ENCODE data around the gene C4A.
"Not testable (repeated sequence)": the region's sequence is repeated elsewhere in the genome, so short reads cannot be mapped to it uniquely, and the experiment has no call there.

C4A gene

DNA sequence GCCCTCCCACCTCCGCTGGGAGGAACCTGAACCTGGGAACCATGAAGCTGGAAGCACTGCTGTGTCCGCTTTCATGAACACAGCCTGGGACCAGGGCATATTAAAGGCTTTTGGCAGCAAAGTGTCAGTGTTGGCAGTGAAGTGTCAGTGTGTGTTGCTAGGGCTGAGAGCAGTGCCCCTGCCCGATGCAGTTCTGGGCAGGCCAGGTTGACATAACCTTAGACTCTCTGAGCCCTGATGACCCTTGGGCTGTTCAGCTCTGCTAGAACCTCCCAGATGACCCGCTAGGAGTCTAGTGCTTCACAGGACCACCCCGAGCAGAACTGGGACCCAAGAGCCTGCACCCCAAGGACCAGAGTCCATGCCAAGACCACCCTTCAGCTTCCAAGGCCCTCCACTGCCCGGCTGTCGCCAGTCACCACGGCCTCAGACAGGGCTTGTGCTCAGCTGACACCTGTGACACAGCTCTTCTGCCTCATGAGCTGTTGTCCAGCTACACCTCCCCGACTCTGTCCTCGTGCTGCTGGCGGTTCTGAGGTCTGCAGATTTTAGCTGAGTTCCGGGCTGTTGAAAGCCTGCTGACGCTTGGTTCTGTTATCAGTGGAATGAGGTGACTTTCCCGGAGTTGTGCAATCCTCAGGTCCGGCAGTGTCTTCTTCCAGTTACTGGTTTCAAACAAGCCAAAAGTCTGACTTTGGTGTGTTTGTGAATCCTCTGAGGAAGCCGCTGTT is 53.6 kb downstream of the C4A start:
- not testable (repeated sequence) for DNase-seq (ENCODE audit: low spot score)

DNA sequence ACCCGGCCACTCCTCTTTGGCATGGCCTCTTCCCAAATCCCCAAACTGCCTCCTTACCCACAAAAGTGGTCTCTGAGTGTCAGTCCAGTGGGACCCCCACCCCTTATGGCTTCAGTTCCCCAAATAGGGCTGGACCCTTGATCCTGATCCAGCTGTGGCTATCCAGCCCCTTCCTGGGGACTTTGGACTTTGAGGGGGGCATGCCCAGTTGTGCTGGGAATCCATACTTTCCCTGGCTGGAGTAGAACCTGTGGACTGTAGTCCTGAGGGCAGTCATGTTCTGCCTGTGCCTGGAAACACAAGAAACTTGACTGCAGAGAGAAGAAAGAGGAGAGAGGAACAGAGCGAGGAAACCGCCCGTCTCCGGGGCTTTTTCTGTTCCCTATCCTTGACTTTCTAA is 55.3 kb downstream of the C4A start:
- not testable (repeated sequence) for DNase-seq (ENCODE audit: low spot score)

DNA sequence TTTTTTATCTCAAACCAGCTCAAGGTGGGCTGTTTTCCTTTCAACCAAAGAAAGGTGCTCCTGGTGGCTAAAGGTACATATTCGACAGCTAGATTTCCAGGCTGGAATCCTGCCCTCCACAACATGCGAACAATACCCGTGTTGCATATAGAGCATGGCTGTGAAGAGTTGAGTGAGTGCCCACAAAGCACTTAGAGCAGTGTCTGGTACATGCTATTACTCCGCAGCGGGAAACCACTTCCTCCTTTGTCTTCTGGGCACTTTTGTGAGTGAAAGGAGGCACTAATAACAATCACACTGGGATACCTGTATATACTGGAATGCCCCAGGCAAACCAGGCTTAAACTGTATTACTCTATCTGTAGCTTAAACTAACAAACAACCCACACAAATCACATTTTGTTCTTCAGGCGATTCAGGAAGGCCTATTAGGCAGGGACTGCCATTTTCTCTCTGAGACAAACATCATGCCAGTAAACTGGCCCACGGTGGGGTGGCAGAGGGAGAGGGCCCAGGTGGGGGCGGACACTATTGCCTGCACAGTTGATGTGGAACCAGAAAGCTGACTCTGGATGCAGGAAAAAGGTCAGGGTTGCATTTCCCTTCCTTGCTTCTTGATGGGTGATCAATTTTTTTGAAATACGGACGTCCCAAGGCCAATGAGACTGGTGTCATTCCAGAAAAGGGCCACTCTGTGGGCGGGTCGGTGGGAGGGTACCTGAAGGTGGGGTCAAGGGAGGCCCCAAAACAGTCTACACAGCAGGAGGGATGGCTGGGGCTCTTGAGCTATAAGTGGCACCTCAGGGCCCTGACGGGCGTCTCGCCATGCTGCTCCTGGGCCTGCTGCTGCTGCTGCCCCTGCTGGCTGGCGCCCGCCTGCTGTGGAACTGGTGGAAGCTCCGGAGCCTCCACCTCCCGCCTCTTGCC is 56.0 kb downstream of the C4A start, which contains the start of gene CYP21A2:
Gene CYP21A2, plus strand, starts transcription at position 818 of the 927 bp plus-strand sequence. Its CDS starts 8 bp downstream, at position 826.
- not testable (repeated sequence) for DNase-seq (ENCODE audit: low spot score)

DNA sequence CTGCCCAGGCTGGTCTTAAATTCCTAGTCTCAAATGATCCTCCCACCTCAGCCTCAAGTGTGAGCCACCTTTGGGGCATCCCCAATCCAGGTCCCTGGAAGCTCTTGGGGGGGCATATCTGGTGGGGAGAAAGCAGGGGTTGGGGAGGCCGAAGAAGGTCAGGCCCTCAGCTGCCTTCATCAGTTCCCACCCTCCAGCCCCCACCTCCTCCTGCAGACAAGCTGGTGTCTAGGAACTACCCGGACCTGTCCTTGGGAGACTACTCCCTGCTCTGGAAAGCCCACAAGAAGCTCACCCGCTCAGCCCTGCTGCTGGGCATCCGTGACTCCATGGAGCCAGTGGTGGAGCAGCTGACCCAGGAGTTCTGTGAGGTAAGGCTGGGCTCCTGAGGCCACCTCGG is 57.0 kb downstream of the C4A start:
- not testable (repeated sequence) for DNase-seq (ENCODE audit: low spot score)

DNA sequence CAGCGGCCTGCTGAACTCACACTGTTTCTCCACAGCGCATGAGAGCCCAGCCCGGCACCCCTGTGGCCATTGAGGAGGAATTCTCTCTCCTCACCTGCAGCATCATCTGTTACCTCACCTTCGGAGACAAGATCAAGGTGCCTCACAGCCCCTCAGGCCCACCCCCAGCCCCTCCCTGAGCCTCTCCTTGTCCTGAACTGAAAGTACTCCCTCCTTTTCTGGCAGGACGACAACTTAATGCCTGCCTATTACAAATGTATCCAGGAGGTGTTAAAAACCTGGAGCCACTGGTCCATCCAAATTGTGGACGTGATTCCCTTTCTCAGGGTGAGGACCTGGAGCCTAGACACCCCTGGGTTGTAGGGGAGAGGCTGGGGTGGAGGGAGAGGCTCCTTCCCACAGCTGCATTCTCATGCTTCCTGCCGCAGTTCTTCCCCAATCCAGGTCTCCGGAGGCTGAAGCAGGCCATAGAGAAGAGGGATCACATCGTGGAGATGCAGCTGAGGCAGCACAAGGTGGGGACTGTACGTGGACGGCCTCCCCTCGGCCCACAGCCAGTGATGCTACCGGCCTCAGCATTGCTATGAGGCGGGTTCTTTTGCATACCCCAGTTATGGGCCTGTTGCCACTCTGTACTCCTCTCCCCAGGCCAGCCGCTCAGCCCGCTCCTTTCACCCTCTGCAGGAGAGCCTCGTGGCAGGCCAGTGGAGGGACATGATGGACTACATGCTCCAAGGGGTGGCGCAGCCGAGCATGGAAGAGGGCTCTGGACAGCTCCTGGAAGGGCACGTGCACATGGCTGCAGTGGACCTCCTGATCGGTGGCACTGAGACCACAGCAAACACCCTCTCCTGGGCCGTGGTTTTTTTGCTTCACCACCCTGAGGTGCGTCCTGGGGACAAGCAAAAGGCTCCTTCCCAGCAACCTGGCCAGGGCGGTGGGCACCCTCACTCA is 57.7 kb downstream of the C4A start:
- DNase-seq (ENCODE audit: low spot score) = not testable (repeated sequence)

DNA sequence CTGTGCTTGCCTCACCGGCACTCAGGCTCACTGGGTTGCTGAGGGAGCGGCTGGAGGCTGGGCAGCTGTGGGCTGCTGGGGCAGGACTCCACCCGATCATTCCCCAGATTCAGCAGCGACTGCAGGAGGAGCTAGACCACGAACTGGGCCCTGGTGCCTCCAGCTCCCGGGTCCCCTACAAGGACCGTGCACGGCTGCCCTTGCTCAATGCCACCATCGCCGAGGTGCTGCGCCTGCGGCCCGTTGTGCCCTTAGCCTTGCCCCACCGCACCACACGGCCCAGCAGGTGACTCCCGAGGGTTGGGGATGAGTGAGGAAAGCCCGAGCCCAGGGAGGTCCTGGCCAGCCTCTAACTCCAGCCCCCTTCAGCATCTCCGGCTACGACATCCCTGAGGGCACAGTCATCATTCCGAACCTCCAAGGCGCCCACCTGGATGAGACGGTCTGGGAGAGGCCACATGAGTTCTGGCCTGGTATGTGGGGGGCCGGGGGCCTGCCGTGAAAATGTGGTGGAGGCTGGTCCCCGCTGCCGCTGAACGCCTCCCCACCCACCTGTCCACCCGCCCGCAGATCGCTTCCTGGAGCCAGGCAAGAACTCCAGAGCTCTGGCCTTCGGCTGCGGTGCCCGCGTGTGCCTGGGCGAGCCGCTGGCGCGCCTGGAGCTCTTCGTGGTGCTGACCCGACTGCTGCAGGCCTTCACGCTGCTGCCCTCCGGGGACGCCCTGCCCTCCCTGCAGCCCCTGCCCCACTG is 58.6 kb downstream of the C4A start:
- DNase-seq (ENCODE audit: low spot score) = not testable (repeated sequence)

DNA sequence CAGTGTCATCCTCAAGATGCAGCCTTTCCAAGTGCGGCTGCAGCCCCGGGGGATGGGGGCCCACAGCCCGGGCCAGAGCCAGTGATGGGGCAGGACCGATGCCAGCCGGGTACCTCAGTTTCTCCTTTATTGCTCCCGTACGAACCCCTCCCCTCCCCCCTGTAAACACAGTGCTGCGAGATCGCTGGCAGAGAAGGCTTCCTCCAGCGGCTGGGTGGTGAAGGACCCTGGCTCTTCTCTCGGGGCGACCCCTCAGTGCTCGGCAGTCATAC is 59.1 kb downstream of the C4A start:
- not testable (repeated sequence) for DNase-seq (ENCODE audit: low spot score)

DNA sequence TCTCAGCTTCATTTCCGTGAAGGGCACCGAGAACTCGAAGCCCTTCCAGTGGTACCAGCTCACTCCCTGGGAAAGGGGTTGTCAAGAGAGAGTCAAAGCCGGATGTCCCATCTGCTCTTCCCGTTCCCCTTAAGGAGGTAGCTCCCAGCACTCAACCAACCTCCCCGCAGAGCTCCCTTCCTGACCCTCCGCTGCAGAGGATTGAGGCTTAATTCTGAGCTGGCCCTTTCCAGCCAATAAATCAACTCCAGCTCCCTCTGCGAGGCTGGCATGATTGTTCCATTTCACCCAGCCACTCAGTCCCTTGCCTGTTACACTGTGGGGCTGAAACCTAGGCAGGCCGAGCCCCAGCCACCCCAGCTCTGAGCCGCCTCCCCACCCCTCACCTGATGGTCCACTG is 59.5 kb downstream of the C4A start:
- DNase-seq (ENCODE audit: low spot score) = not testable (repeated sequence)

DNA sequence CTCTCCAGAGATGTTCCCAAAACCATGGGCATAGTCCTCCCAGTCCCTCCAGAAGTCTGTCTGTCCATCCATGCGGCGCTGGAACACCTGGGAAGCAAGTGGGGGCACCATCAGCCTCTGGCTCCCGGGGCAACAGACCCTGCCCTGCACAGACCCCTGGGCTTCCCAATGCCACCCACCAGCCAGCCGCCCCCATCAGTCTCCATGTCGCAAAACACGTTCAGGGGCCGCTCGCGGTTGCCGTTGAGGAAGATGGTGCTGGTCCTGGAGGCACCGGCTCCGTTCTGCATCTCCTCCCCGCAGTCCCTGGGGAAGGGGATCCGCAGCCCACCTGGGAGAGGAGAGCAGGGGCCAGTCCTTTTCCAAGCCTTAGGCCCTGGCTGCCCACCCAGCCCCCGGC is 60.4 kb downstream of the C4A start:
- not testable (repeated sequence) for DNase-seq (ENCODE audit: low spot score)

DNA sequence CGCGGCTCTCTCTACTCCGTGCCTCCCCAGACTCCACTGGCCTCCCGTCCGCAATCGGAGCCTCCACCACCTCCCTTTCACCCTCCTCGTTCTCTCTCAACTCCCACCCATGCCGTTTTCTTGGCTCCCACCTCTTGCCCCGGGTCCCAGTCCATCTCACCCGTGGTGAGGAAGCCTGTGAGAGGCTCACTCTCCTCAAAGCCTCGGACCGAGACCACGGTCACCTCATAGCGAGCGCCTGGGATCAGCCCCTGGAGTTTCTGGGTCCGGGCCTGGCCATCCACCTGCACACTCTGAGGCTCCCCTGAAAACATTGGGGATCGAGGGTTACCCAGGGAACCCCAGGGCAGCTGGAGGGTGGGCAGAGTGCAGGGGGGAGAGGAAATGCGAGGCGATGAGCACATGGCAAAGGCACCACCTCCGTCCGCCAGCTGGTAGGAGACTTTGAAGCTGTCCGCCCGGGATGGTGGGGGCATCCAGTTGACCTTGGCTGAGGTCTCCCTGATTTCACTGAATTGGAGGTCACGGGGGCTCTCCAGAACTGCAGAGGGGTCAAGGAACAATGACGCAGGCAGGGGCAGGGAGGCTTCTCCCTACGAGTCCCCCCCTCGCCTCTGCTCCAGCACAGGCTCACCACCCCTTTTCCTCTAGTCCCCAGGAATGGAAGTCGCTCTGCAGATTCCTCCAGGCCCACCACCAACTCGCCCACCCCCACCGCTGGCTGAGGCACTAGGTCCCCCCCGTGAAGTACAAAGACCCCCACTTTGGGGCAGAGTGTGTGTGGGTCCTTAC is 61.9 kb downstream of the C4A start:
- not testable (repeated sequence) for DNase-seq (ENCODE audit: low spot score)

DNA sequence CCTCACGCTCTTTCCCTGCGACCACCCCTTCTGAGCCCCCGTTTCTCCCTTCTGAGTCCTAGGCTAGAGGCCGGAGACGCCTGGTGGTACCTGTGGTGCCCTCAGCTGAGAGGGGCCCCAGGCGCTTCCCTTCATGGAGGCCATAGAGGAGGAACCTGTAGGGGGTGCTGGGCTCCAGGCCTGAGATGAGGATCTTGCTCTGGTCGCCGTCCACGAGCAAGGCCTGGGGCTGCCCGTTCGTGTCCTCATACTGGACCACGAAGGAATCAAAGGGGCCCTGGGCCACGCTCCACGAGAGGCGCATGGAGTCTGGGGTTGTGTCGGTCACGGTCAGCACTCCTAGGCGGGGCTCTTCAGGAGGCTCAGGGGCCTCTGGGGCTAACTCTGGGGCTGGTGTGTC is 63.1 kb downstream of the C4A start:
- DNase-seq (ENCODE audit: low spot score) = not testable (repeated sequence)

DNA sequence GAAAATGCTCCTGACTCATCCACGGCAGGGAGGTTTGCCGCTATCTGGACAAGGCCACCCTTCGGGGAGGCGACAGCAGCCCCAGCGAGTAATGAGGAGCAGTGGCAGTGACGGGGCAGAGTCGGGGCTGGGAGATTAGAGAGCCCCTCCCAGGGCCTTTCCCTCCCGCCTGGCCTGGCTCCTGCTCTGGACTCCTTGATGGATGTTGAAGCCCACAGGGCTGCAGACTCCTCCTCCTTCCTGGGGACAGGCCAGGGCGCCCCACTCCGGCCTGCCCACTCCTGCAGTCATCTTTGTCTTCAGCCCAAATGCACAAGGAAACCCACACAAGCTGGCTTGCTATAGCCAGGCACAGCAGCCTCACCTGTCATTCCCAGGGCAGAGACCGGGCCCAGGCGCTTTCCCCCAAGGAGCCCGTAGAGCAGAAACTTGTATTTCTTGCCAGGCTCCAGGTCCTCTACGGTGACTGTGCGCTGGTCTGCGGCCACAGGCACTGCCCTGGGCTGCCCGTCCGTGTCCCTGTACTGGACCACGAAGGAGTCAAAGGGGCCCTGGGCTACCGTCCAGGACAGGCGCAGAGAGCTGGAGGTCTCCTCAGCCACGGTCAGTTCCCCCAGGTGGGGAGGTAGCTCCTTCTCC is 64.1 kb downstream of the C4A start:
- no peak for DNase-seq (ENCODE audit: low spot score)

DNA sequence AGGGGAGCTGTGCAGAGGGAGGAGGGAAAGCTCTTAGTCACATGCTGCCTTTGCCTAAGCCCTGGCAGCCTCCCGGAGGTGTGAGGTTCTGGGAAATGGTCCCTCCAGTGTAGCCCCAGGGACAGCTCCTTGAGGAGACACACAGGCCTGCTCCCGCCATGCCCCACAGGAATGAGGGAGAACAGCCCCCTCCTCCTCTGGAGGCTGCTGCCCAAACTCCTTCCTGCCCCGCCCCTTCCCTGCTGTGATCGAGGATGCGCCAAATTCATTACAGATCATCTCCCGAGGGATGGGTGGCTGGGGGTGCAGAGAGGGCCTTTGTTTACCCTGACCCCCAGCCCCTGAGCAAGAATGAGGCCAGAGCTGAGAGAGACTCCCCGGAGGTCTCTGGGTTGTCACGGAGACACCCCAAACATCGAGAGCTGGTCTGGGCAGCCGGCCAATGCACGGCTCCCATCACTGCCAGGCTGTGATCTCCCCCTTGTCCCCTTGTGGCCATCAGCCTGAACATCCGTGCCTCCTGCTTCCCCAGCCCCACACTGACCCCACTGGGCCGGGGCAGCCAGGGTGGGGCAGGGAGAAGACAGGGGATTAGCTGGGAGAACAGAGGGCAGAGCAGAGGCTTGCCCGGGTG is 64.7 kb downstream of the C4A start:
- peak; percentile 57 for DNase-seq (ENCODE audit: low spot score)

DNA sequence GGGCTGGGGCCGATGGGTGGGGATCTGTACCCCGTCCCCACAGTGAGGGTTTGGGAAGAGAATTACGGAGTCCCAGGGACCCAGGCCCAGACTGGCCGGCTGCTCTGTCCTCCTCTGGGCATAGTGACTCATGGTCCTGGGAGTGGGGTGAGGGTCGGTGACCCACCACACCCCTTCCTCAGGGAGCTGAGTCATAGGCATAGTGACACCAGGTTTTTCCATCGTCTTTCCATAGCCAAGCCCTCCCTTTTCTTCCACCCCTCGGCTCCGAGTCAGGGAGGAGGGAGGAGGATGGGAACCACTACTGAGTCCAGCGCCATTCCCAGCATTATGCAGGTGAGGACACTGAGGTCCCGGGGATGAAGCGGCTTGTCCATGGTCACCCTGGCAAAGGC is 65.2 kb downstream of the C4A start:
- DNase-seq (ENCODE audit: low spot score) = peak; percentile 83

DNA sequence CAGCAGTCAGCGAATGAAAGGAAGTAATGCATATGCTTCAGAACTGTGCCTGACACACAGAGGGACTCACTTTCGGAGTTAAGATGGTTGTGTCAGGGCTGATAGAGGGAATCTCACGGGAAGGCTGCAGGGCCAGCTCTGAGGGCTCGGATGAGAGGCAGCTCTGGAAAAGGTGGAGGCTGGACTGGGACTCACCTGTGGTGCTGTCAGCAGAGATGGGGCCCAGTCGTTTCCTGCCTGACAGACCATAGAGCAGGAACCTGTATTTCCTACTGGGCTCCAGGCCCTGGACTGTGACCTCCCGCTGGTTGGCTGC is 65.6 kb downstream of the C4A start:
- DNase-seq (ENCODE audit: low spot score) = no peak

DNA sequence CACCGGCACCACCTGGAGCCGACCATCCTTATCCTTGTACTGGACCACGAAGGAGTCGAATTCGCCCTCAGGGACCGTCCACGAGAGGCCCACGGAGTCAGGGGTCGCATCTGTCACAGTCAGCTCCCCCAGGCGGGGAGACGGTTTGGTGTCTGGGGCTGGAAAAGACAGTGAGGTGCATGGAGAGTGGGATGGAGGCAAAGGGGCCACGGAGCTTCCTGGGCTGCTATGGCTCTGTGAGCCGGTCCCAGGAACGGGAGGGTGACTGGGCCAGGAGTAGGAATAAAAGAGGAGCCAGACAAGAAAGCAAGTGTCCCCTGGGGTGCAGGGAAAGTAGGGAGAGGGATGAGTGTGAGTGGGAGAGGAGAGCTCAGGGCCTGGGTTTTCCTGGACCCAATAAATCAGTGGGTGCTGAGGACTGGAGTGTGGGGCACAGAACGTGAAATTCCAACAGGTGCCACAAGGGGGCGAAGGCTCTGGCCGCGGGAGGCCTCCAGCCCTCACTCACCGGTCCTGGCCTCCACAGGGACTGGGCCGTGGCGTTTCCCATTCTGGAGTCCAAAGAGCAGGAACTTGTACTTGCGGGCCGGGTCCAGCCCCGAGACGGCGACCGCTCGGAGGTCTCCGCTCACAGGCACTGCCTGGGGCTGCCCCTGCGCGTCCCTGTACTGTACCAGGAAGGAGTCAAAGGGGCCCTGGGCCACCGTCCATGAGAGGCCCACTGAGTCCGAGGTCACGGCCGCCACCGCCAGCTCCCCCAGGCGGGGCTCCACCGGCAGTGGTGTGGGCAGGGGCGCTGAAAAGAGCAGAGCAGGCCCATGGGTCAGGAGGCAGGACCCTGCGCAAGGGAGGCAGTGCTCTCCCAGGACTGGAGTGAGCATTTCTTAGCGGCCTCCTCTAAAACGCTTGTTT is 66.3 kb downstream of the C4A start:
- peak; percentile 84 for DNase-seq (ENCODE audit: low spot score)

DNA sequence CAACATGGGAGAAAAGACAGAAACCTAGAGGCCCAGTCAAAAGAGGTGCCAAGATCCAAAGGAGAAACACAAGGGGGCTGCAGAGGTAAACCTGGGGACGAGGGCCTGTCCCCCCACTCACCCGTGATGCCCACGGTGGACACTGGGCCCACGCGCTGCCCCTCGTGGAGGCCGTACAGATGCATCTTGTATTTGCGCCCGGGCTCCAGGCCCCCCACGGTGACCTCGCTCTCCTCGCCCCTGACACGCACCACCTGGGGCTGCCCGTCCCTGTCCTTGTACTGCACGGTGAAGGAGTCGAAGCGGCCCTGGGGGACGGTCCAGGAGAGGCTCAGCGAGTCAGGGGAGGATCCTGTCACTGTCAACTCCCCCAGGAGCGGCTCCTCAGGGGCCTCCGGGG is 67.3 kb downstream of the C4A start:
- not testable (repeated sequence) for DNase-seq (ENCODE audit: low spot score)

DNA sequence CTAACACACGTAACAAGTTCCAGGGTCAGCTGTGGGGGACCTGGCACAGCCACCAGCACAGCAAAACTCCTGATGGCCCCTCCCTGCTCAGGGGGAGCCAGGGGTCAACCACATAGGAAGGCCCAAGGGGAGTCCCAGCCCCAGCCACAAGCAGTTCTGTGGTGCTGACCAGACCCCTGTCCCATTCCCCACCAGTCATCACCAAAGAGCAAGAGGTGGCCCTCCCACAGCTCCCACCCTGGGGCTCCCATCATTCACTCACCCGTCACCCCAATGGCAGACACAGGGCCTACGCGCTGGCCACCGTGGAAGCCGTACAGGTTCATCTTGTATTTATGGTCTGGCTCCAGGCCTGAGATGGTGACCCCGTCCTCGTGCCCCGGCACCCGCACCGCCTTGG is 67.9 kb downstream of the C4A start:
- DNase-seq (ENCODE audit: low spot score) = not testable (repeated sequence)

DNA sequence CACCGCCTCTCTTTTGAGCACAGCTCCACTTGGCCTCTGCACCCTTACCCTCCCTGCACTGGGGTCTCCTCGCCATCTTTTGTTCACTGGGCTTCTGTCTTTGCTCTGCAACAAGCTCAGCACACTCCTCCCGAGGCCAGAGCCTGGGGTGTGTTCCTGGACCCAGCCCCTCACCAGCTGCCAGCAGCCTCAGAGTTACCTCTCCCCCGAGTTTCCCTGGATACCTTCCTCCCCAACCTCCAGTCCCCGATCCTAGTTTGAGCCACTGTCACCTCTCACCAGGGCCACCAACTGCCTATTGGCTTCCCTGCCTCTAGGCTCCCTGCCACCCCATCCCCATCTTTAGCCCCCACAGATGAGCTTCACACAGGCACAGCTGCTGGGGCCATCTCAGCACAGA is 68.7 kb downstream of the C4A start:
- DNase-seq (ENCODE audit: low spot score) = no peak
